Liver (tissue), 9 donors: ENCODE data around the gene TMEM242. TPM values are rescaled to one million over a fixed set of nuclear protein-coding genes. Genes with fewer than 3 reads are reported as not detected.

Experiments used
- DNase-seq: peaks from one replicate; pipeline ENCODE4 v3.0.0-alpha.2; 2017; ENCODE audit warnings: low spot score
- H3K27ac ChIP-seq, 2 donors: one replicate each; pipeline ENCODE4 v1.7.0; 2013; ENCODE audit warnings: inconsistent platforms in 2 of 2, low read length in 2 of 2, control low read depth in 1 of 2, low read depth in 1 of 2, mild to moderate bottlenecking in 1 of 2
- H3K27me3 ChIP-seq, 4 donors: one replicate each; pipeline versions ENCODE4 v1.6.1 to v1.7.0; 2013; ENCODE audit warnings: low read length in 3 of 4, inconsistent platforms in 1 of 4, mild to moderate bottlenecking in 1 of 4, moderate library complexity in 1 of 4; ENCODE audit not compliant: control insufficient read depth in 4 of 4, insufficient read depth in 4 of 4
- H3K36me3 ChIP-seq, 4 donors: one replicate each; pipeline versions ENCODE4 v1.6.1 to v1.7.0; 2013; ENCODE audit warnings: low read length in 3 of 4, mild to moderate bottlenecking in 3 of 4, low read depth in 1 of 4, moderate library complexity in 1 of 4; ENCODE audit not compliant: control insufficient read depth in 4 of 4, insufficient read depth in 3 of 4
- H3K4me1 ChIP-seq, 4 donors: one replicate each; pipeline versions ENCODE4 v1.6.1 to v1.7.0; 2013; ENCODE audit warnings: low read length in 3 of 4, mild to moderate bottlenecking in 3 of 4, moderate library complexity in 1 of 4; ENCODE audit not compliant: control insufficient read depth in 4 of 4, insufficient read depth in 4 of 4
- H3K4me3 ChIP-seq, 3 donors: one replicate each; pipeline versions ENCODE4 v1.6.1 to v1.7.0; 2013; ENCODE audit warnings: low read length in 3 of 3, control low read depth in 1 of 3, low read depth in 1 of 3, mild to moderate bottlenecking in 1 of 3
- H3K9ac ChIP-seq, 2 donors: one replicate each; pipeline ENCODE4 v1.7.0; 2013; ENCODE audit warnings: low read length in 2 of 2, mild to moderate bottlenecking in 2 of 2, moderate library complexity in 2 of 2, control low read depth in 1 of 2, low read depth in 1 of 2
- H3K9me3 ChIP-seq, 4 donors: one replicate each; pipeline versions ENCODE4 v1.6.1 to v1.7.0; 2013; ENCODE audit warnings: low read length in 3 of 4; ENCODE audit not compliant: control insufficient read depth in 4 of 4
- ATF3 ChIP-seq: IDR thresholded peaks from 2 replicates; pipeline ENCODE4 v1.6.1; 2016; ENCODE audit warnings: antibody characterized with exemption
- CTCF ChIP-seq: fragments of 150-350 bp; IDR thresholded peaks from 2 replicates; pipeline ENCODE4 v1.5.1; 2017; ENCODE audit warnings: improper control_type of control experiment, low read depth, low read length; ENCODE audit not compliant: missing input control
- EGR1 ChIP-seq, 2 donors: IDR thresholded peaks; 2 replicates each; pipeline ENCODE4 v1.6.1; 2016 to 2018; ENCODE audit warnings: antibody characterized with exemption in 2 of 2, low read depth in 2 of 2
- FOXA1 ChIP-seq: IDR thresholded peaks from 2 replicates; pipeline ENCODE4 v1.6.1; 2016; ENCODE audit warnings: antibody characterized with exemption
- FOXA2 ChIP-seq: IDR thresholded peaks from 2 replicates; pipeline ENCODE4 v1.6.1; 2016; ENCODE audit warnings: antibody characterized with exemption
- GABPA ChIP-seq, 2 donors: IDR thresholded peaks in 1 of 2; conservative IDR thresholded peaks in 1 of 2; 2 replicates each; pipeline ENCODE4 v1.6.1; 2016; ENCODE audit warnings: antibody characterized with exemption in 2 of 2, mild to moderate bottlenecking in 1 of 2, moderate library complexity in 1 of 2
- HNF4A ChIP-seq, 2 donors: conservative IDR thresholded peaks; 2 replicates each; pipeline ENCODE4 v1.6.1; 2016; ENCODE audit warnings: antibody characterized with exemption in 2 of 2, mild to moderate bottlenecking in 2 of 2
- HNF4G ChIP-seq: IDR thresholded peaks from 2 replicates; pipeline ENCODE4 v1.6.1; 2016; ENCODE audit warnings: antibody characterized with exemption
- JUND ChIP-seq, 2 donors: IDR thresholded peaks; 2 replicates each; pipeline ENCODE4 v1.6.1; 2016; ENCODE audit warnings: antibody characterized with exemption in 2 of 2
- MAX ChIP-seq: IDR thresholded peaks from 2 replicates; pipeline ENCODE4 v1.6.1; 2016; ENCODE audit warnings: antibody characterized with exemption
- NR2F2 ChIP-seq: IDR thresholded peaks from 2 replicates; pipeline ENCODE4 v1.6.1; 2016; ENCODE audit warnings: antibody characterized with exemption
- RAD21 ChIP-seq, 2 donors: IDR thresholded peaks; 2 replicates each; pipeline ENCODE4 v1.6.1; 2016; ENCODE audit warnings: antibody characterized with exemption in 2 of 2, mild to moderate bottlenecking in 2 of 2
- REST ChIP-seq: IDR thresholded peaks from 2 replicates; pipeline ENCODE4 v1.6.1; 2016; ENCODE audit warnings: antibody characterized with exemption, mild to moderate bottlenecking
- RXRA ChIP-seq, 2 donors: IDR thresholded peaks; 2 replicates each; pipeline ENCODE4 v1.6.1; 2017 to 2018; ENCODE audit warnings: antibody characterized with exemption in 2 of 2, mild to moderate bottlenecking in 1 of 2
- SP1 ChIP-seq: IDR thresholded peaks from 2 replicates; pipeline ENCODE4 v1.6.1; 2018; ENCODE audit warnings: antibody characterized with exemption, mild to moderate bottlenecking
- TAF1 ChIP-seq: conservative IDR thresholded peaks from 2 replicates; pipeline ENCODE4 v1.6.1; 2016; ENCODE audit warnings: antibody characterized with exemption, mild to moderate bottlenecking
- YY1 ChIP-seq: IDR thresholded peaks from 2 replicates; pipeline ENCODE4 v1.6.1; 2016; ENCODE audit warnings: antibody characterized with exemption, mild to moderate bottlenecking
- ZBTB33 ChIP-seq: IDR thresholded peaks from 2 replicates; pipeline ENCODE4 v1.6.1; 2016; ENCODE audit warnings: antibody characterized with exemption
- WGBS: extraction: QIAGEN DNeasy Blood & Tissue Kit; methylation state at CpG from one replicate; pipeline ENCODE4 v1.1.7; 2013; 5-methylcytosine and 5-hydroxymethylcytosine counted together
- polyA plus RNA-seq, 2 donors: library from polyadenylated mRNA; stranded (reverse) in 1 of 2; unstranded in 1 of 2; fragments of 200-250 nt in 1 of 2; fragments of >200 nt in 1 of 2; fragmentation: Nextera tagmentation in 1 of 2; extraction: Ambion mirVana in 1 of 2; gene quantifications; one replicate each; pipeline versions ENCODE4 v1.2.1 to v1.2.3, GENCODE V29; 2013 to 2015
- total RNA-seq, 2 donors: library from RNA; depleted of rRNA; stranded (reverse); fragments of >200 nt; gene quantifications; one replicate each; pipeline ENCODE4 v1.2.3, GENCODE V29; 2014
- donor health status: healthy.
- donor health status: healthy.
- donor health status: healthy.
- donor health status: healthy.
- donor health status: healthy.

TMEM242 gene
- total RNA-seq (1 to 10 TPM; 6.0 to 6.2 TPM), polyA plus RNA-seq (10 to 100 TPM in 1 of 2 donors, 1 to 10 TPM in 1; 3.7 to 10.2 TPM)

- Histone ChIP-seq H3K9me3 (no peaks in the 10 kb centered on the region), H3K27ac (peak within 1 kb of the TSS; percentile 80 to 96), H3K4me1 (peaks cover 0 to 13% (median 10%) of the 10 kb centered on the region in 4 donors), H3K27me3 (no peaks in the 10 kb centered on the region), H3K9ac (peak within 1 kb of the TSS; percentile 65 to 94), H3K36me3 (peaks cover 0 to 7% (median 3%) of the 10 kb centered on the region in 4 donors), H3K4me3 (peak within 1 kb of the TSS; percentile 83 to 86 (median 85))
- peak; percentile 97 for DNase-seq
- under 1% methylated on average over 42 of the region's 42 CpGs for WGBS
- TF ChIP-seq ZBTB33 (peak; percentile 77), TAF1 (peak; percentile 92), MAX (peak; percentile 46), FOXA2 (no peak), RAD21 (IDR thresholded peaks at IDR 0.05) (peak; percentile 54 to 61), YY1 (peak; percentile 98), HNF4G (peak; percentile 39), GABPA (IDR thresholded peaks at IDR 0.05 in 1 of 2, conservative IDR thresholded peaks at IDR 0.05 in 1 of 2) (peak; percentile 70 to 84), RXRA (IDR thresholded peaks at IDR 0.05) (peak; percentile 48 to 79), SP1 (peak; percentile 56), HNF4A (conservative IDR thresholded peaks at IDR 0.05) (peak; percentile 42 to 60), REST (peak; percentile 89), EGR1 (IDR thresholded peaks at IDR 0.05; ENCODE audit: low read depth in 2 of 2) (peak in 1 of 2 donors; percentile 39), ATF3 (peak; percentile 38), FOXA1 (peak; percentile 5), CTCF (no peak), NR2F2 (peak; percentile 41), JUND (IDR thresholded peaks at IDR 0.05) (peak in 1 of 2 donors; percentile 64)
Observed at GRCh38 chr6:157323255-157323965, at the start of gene TMEM242. TMEM242 (minus strand) TSS chr6:157323519; CDS start chr6:157323499, 20 bp downstream.
